ENCODE data around the gene AOPEP.

Gene AOPEP

DNA sequence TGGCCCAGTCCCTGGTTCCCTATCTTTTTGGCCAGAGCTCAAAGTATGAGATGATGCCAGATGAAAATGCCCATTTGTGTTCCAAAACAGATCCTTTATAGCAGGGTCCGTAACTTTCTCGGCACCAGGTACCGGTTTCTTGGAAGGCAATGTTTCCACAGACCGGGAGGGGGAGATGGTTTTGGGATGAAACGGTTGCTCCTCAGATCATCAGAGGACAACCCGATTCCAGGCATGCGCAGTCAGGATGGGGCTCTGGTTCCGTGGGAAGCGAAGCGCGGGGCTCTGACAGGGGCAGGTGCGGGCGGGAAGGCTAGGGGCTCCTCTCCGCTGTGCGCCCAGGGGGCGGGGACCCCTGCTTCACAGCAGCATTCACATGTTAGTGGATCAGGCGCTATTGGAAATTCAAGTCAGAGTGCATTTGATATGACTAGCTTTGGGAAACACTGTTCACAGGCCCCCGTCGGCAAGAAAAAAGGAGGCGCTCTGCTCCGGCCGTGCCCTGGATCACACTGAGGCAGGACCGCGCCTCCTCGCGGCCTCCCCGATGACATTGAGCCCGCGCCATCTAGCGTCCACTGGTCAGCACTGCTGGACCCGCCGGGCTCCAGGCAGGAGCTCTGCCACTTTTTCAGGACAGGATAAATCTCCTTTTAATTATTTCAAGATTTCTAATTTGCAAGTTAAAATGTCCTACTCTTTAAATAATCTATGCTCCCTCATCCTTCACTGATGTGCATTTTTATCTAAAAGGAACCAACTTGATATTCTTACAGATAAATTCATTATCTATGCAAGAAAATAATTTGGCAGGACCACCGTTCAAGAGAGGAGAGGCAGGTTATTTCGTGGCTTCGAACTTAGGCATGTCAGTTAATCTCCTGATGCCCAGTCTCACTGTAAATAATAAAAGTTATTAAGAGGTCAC, 401.0 kb downstream of the AOPEP start:
- H3K4me1 ChIP-seq (ENCODE audit: control insufficient read depth, insufficient read depth, low read length) = peaks cover 16% of the 10 kb centered on the region
- H3K4me3 ChIP-seq (ENCODE audit: insufficient read depth, low read depth, low read length) = peak overlapping the region; percentile 19
- WGBS, 2 experiments = 40 to 44% methylated on average over 35 of the region's 35 CpGs
- H3K27me3 ChIP-seq (ENCODE audit: control insufficient read depth, insufficient read depth, low read length, poor library complexity, severe bottlenecking) = no peaks in the 10 kb centered on the region
- no peak overlapping the region for H3K27ac ChIP-seq (ENCODE audit: insufficient read depth, low read depth, low read length, poor library complexity, severe bottlenecking)
- no peaks in the 10 kb centered on the region for H3K36me3 ChIP-seq (ENCODE audit: control insufficient read depth, insufficient read depth, low read length)
- H3K9me3 ChIP-seq (ENCODE audit: control insufficient read depth, low read length) = no peaks in the 10 kb centered on the region

GRCh38 chr9:95128177-95128524, 401.7 kb downstream of the AOPEP start:
- H3K4me3 ChIP-seq (ENCODE audit: insufficient read depth, low read depth, low read length) = no peak overlapping the region
- H3K36me3 ChIP-seq (ENCODE audit: control insufficient read depth, insufficient read depth, low read length) = no peaks in the 10 kb centered on the region
- H3K4me1 ChIP-seq (ENCODE audit: control insufficient read depth, insufficient read depth, low read length) = peaks cover 16% of the 10 kb centered on the region
- no peaks in the 10 kb centered on the region for H3K9me3 ChIP-seq (ENCODE audit: control insufficient read depth, low read length)
- no peak overlapping the region for H3K27ac ChIP-seq (ENCODE audit: insufficient read depth, low read depth, low read length, poor library complexity, severe bottlenecking)
- WGBS, 2 experiments = 93 to 94% methylated on average over 3 to 4 of the region's 4 CpGs
- no peaks in the 10 kb centered on the region for H3K27me3 ChIP-seq (ENCODE audit: control insufficient read depth, insufficient read depth, low read length, poor library complexity, severe bottlenecking)

DNA sequence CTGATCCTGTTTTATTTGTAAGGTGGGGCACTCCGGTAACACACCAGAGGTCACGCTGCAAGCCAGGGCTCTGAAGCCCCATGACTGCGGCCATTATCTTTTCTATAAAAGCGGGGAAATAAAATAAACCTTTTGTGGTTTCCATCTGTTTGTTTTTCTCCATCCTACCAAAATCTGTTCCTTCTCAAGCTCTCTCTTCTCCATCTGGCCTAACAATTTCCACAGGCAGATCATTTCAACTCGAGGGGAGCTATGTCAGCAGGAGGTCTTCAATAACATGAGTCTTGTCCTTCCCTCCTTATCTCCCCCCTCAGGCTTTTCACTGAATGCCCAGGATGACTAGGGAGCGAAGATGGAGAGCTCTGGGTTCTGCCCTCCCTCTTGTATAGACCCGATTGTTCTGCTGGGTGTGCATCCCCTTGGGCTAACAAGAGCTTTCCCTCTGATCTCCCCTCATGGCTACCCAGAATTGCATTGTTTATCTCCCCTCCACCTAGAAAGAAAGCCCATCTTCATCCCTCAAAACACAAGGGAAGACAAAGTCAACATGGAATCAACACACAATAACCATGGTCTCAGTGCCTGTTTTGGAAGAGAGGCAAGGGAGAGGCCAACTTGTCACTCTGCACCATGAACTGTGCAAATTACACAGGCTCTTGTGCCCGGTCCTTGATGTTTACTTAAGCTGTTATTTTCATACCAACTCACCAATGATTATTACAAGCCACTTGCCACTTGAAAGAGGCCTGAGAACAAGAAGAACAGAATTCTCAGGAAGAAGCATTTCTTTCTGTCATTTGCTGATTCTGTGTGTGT, 403.2 kb downstream of the AOPEP start:
- WGBS, 2 experiments = 54 to 60% methylated on average over 8 of the region's 8 CpGs
- Histone ChIP-seq H3K36me3 (ENCODE audit: control insufficient read depth, insufficient read depth, low read length) (no peaks in the 10 kb centered on the region), H3K9me3 (ENCODE audit: control insufficient read depth, low read length) (no peaks in the 10 kb centered on the region), H3K4me1 (ENCODE audit: control insufficient read depth, insufficient read depth, low read length) (peaks cover 16% of the 10 kb centered on the region), H3K4me3 (ENCODE audit: insufficient read depth, low read depth, low read length) (no peak overlapping the region), H3K27me3 (ENCODE audit: control insufficient read depth, insufficient read depth, low read length, poor library complexity, severe bottlenecking) (no peaks in the 10 kb centered on the region), H3K27ac (ENCODE audit: insufficient read depth, low read depth, low read length, poor library complexity, severe bottlenecking) (no peak overlapping the region)

GRCh38 chr9:95130484-95130883, 404.0 kb downstream of the AOPEP start:
- no peaks in the 10 kb centered on the region for H3K9me3 ChIP-seq (ENCODE audit: control insufficient read depth, low read length)

GRCh38 chr9:95131023-95131943, 404.8 kb downstream of the AOPEP start:
- Histone ChIP-seq H3K27me3 (ENCODE audit: control insufficient read depth, insufficient read depth, low read length, poor library complexity, severe bottlenecking) (no peaks in the 10 kb centered on the region), H3K4me1 (ENCODE audit: control insufficient read depth, insufficient read depth, low read length) (peaks cover 16% of the 10 kb centered on the region), H3K4me3 (ENCODE audit: insufficient read depth, low read depth, low read length) (no peak overlapping the region), H3K36me3 (ENCODE audit: control insufficient read depth, insufficient read depth, low read length) (no peaks in the 10 kb centered on the region), H3K9me3 (ENCODE audit: control insufficient read depth, low read length) (no peaks in the 10 kb centered on the region), H3K27ac (ENCODE audit: insufficient read depth, low read depth, low read length, poor library complexity, severe bottlenecking) (no peak overlapping the region)
- WGBS, 2 experiments = 10 to 18% methylated on average over 6 to 7 of the region's 7 CpGs

More at GRCh38 chr9:95130484-95130883, 404.0 kb downstream of the AOPEP start:
- WGBS, 2 experiments = 48 to 49% methylated on average over 5 of the region's 5 CpGs
- no peak overlapping the region for H3K4me3 ChIP-seq (ENCODE audit: insufficient read depth, low read depth, low read length)
- H3K27me3 ChIP-seq (ENCODE audit: control insufficient read depth, insufficient read depth, low read length, poor library complexity, severe bottlenecking) = no peaks in the 10 kb centered on the region
- no peak overlapping the region for H3K27ac ChIP-seq (ENCODE audit: insufficient read depth, low read depth, low read length, poor library complexity, severe bottlenecking)
- peaks cover 16% of the 10 kb centered on the region for H3K4me1 ChIP-seq (ENCODE audit: control insufficient read depth, insufficient read depth, low read length)
- no peaks in the 10 kb centered on the region for H3K36me3 ChIP-seq (ENCODE audit: control insufficient read depth, insufficient read depth, low read length)

GRCh38 chr9:95132366-95133324, 406.1 kb downstream of the AOPEP start:
- H3K4me3 ChIP-seq (ENCODE audit: insufficient read depth, low read depth, low read length) = no peak overlapping the region
- 92 to 95% methylated on average over 16 to 17 of the region's 17 CpGs for WGBS, 2 experiments
- H3K36me3 ChIP-seq (ENCODE audit: control insufficient read depth, insufficient read depth, low read length) = no peaks in the 10 kb centered on the region
- no peak overlapping the region for H3K27ac ChIP-seq (ENCODE audit: insufficient read depth, low read depth, low read length, poor library complexity, severe bottlenecking)
- no peaks in the 10 kb centered on the region for H3K9me3 ChIP-seq (ENCODE audit: control insufficient read depth, low read length)
- no peaks in the 10 kb centered on the region for H3K27me3 ChIP-seq (ENCODE audit: control insufficient read depth, insufficient read depth, low read length, poor library complexity, severe bottlenecking)
- H3K4me1 ChIP-seq (ENCODE audit: control insufficient read depth, insufficient read depth, low read length) = peaks cover 16% of the 10 kb centered on the region

DNA sequence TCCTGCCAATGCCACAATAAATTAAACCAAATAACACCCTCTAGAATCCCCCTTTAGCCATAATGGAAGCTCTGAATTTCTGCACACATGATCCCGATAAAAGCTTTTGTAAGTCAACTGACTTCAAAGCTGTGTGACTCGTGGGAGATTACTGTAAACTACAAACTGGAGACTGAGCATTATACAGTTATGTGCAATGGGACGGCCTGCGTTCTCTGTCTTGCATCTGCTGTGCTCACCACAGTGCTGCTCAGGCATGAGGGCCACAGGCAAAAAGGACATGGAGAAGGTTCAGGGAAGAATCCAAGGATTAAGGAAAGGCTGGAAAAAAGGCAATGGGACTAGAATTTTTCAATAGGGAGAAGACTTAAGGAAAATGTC, 406.8 kb downstream of the AOPEP start:
- no peaks in the 10 kb centered on the region for H3K27me3 ChIP-seq (ENCODE audit: control insufficient read depth, insufficient read depth, low read length, poor library complexity, severe bottlenecking)
- peaks cover 16% of the 10 kb centered on the region for H3K4me1 ChIP-seq (ENCODE audit: control insufficient read depth, insufficient read depth, low read length)
- H3K4me3 ChIP-seq (ENCODE audit: insufficient read depth, low read depth, low read length) = no peak overlapping the region
- H3K27ac ChIP-seq (ENCODE audit: insufficient read depth, low read depth, low read length, poor library complexity, severe bottlenecking) = no peak overlapping the region
- 95 to 97% methylated on average over 4 of the region's 4 CpGs for WGBS, 2 experiments
- H3K9me3 ChIP-seq (ENCODE audit: control insufficient read depth, low read length) = no peaks in the 10 kb centered on the region
- H3K36me3 ChIP-seq (ENCODE audit: control insufficient read depth, insufficient read depth, low read length) = no peaks in the 10 kb centered on the region

- H3K4me3 ChIP-seq (ENCODE audit: insufficient read depth, low read depth, low read length) = no peak overlapping the region
- peaks cover 11% of the 10 kb centered on the region for H3K4me1 ChIP-seq (ENCODE audit: control insufficient read depth, insufficient read depth, low read length)
- no peak overlapping the region for H3K27ac ChIP-seq (ENCODE audit: insufficient read depth, low read depth, low read length, poor library complexity, severe bottlenecking)
- no peaks in the 10 kb centered on the region for H3K9me3 ChIP-seq (ENCODE audit: control insufficient read depth, low read length)
- H3K27me3 ChIP-seq (ENCODE audit: control insufficient read depth, insufficient read depth, low read length, poor library complexity, severe bottlenecking) = no peaks in the 10 kb centered on the region
- no peaks in the 10 kb centered on the region for H3K36me3 ChIP-seq (ENCODE audit: control insufficient read depth, insufficient read depth, low read length)
- WGBS, 2 experiments = 95% methylated on average over 9 of the region's 9 CpGs
Measured at GRCh38 chr9:95134457-95134881, 408.0 kb downstream of the AOPEP start.

DNA sequence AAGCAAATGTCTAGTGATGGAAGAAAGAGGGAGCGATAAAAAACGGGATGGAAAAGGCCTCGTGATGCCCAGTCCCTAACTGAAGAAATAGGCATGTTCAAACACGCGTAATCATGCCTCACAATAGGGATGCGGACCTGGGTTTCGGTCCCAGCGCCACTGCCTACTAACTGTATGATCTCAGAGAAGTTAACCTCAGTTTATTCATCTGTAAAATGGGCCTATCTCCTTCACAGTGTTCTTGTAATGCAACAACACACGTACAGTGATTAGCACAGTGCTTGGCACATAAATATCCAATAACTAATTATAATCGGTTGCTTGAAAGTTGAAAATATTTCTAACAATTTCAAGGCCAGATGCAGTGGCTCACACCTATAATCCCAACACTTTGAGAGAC, 409.3 kb downstream of the AOPEP start:
- H3K36me3 ChIP-seq (ENCODE audit: control insufficient read depth, insufficient read depth, low read length) = no peaks in the 10 kb centered on the region
- no peaks in the 10 kb centered on the region for H3K9me3 ChIP-seq (ENCODE audit: control insufficient read depth, low read length)
- 93 to 97% methylated on average over 10 of the region's 10 CpGs for WGBS, 2 experiments
- no peak overlapping the region for H3K27ac ChIP-seq (ENCODE audit: insufficient read depth, low read depth, low read length, poor library complexity, severe bottlenecking)
- H3K27me3 ChIP-seq (ENCODE audit: control insufficient read depth, insufficient read depth, low read length, poor library complexity, severe bottlenecking) = no peaks in the 10 kb centered on the region
- no peak overlapping the region for H3K4me3 ChIP-seq (ENCODE audit: insufficient read depth, low read depth, low read length)
- peaks cover under 1% of the 10 kb centered on the region for H3K4me1 ChIP-seq (ENCODE audit: control insufficient read depth, insufficient read depth, low read length)
